WTC11 (cell line): ENCODE results near the gene XRCC4. TPM values are rescaled to one million over a fixed set of nuclear protein-coding genes. Genes with fewer than 3 reads are reported as not detected.
A peak's percentile ranks its signal among the peaks of the same experiment; 100 is the strongest.

Experiments
- ATAC-seq: fragments of 200-7000 bp; cut with Tn5 transposase; 2 replicates; pipeline ENCODE4 v1.10.0; 2021; ENCODE audit warnings: mild to moderate bottlenecking, moderate library complexity
- CTCF ChIA-PET: fragments of 300-600 bp; sonication (Branson Sonifier 250); formaldehyde crosslinking; loops from one replicate; lab custom pipeline; 2021; ENCODE audit warnings: antibody characterized with exemption; lab: Charles Lee
- POLR2A ChIA-PET: fragments of 350-600 bp; sonication (Branson Sonifier 250); formaldehyde crosslinking; loops from one replicate; lab custom pipeline; 2021; ENCODE audit warnings: antibody characterized with exemption; lab: Charles Lee
- DNase-seq: peaks from one replicate; pipeline ENCODE4 v3.0.0; 2021; ENCODE audit warnings: low spot score
- H3K27ac Mint-ChIP-seq: 2 replicates; pipeline ENCODE4 v1.8.0; 2021; ENCODE audit warnings: mixed read lengths
- H3K27me3 Mint-ChIP-seq: 2 replicates; pipeline ENCODE4 v1.8.0; 2021; ENCODE audit warnings: low read depth, mild to moderate bottlenecking, moderate library complexity, mixed read lengths
- H3K36me3 Mint-ChIP-seq: 2 replicates; pipeline ENCODE4 v1.8.0; 2021; ENCODE audit warnings: mixed read lengths
- H3K4me1 Mint-ChIP-seq: 2 replicates; pipeline ENCODE4 v1.8.0; 2022; ENCODE audit warnings: mixed read lengths
- H3K4me3 Mint-ChIP-seq: 2 replicates; pipeline ENCODE4 v1.8.0; 2021; ENCODE audit warnings: mild to moderate bottlenecking, moderate library complexity, mixed read lengths
- H3K9me3 Mint-ChIP-seq: 2 replicates; pipeline ENCODE4 v1.8.0; 2021; ENCODE audit warnings: mixed read lengths
- FOXJ3 ChIP-seq: sonication (generic); formaldehyde crosslinking; IDR thresholded peaks from 2 replicates; pipeline ENCODE4 v1.9.0; 2021; ENCODE audit warnings: missing genetic modification reagents, mild to moderate bottlenecking, borderline replicate concordance
- IRF2 ChIP-seq: sonication (generic); formaldehyde crosslinking; IDR thresholded peaks from 2 replicates; pipeline ENCODE4 v1.8.0; 2022; ENCODE audit warnings: low read depth, missing genetic modification reagents, borderline replicate concordance
- JAZF1 ChIP-seq: fragments of 250-450 bp; sonication (Bioruptor Pico); IDR thresholded peaks from 2 replicates; pipeline ENCODE4 v1.9.0; 2021; ENCODE audit warnings: moderate library complexity, mild to moderate bottlenecking, inconsistent platforms
- PRRX2 ChIP-seq: fragments of 250-450 bp; sonication (Bioruptor Pico); IDR thresholded peaks from 2 replicates; pipeline ENCODE4 v1.8.0; 2021; ENCODE audit warnings: mild to moderate bottlenecking
- SMAD3 ChIP-seq: sonication (generic); formaldehyde crosslinking; IDR thresholded peaks from 2 replicates; pipeline ENCODE4 v1.8.0; 2022; ENCODE audit warnings: missing genetic modification reagents, mild to moderate bottlenecking, borderline replicate concordance
- SP1 ChIP-seq: sonication (generic); formaldehyde crosslinking; conservative IDR thresholded peaks from 2 replicates; pipeline ENCODE4 v1.8.1; 2022; ENCODE audit warnings: missing genetic modification reagents
- TCF7 ChIP-seq: sonication (generic); formaldehyde crosslinking; IDR thresholded peaks from 2 replicates; pipeline ENCODE4 v1.8.0; 2022; ENCODE audit warnings: mild to moderate bottlenecking, low read depth, missing genetic modification reagents, moderate library complexity
- ZNF281 ChIP-seq: sonication (generic); formaldehyde crosslinking; IDR thresholded peaks from 2 replicates; pipeline ENCODE4 v1.8.0; 2023; ENCODE audit warnings: mild to moderate bottlenecking, missing genetic modification reagents
- ZNF416 ChIP-seq: fragments of 250-450 bp; sonication (Bioruptor Pico); IDR thresholded peaks from 2 replicates; pipeline ENCODE4 v1.9.0; 2021; ENCODE audit warnings: mild to moderate bottlenecking, inconsistent platforms
- ZNF423 ChIP-seq: fragments of 250-450 bp; sonication (Bioruptor Pico); IDR thresholded peaks from 2 replicates; pipeline ENCODE4 v2.1.2; 2022; ENCODE audit warnings: mild to moderate bottlenecking, moderate library complexity
- total RNA-seq: library from RNA; stranded (reverse); gene quantifications from 3 replicates; pipeline ENCODE4 v1.2.3, GENCODE V29; 2021
- TF ChIP-seq, protein P1 (sequence below): sonication (generic); formaldehyde crosslinking; IDR thresholded peaks from 2 replicates; pipeline ENCODE4 v1.8.1; 2023; ENCODE audit warnings: mild to moderate bottlenecking, missing genetic modification reagents, moderate library complexity
- TF ChIP-seq, protein P2 (sequence below): sonication (generic); formaldehyde crosslinking; IDR thresholded peaks from 2 replicates; pipeline ENCODE4 v1.8.1; 2022; ENCODE audit warnings: low read depth, missing genetic modification reagents, borderline replicate concordance
- TF ChIP-seq, protein P3 (sequence below): fragments of 250-450 bp; sonication (Bioruptor Pico); IDR thresholded peaks from 2 replicates; pipeline ENCODE4 v1.9.0; 2021; ENCODE audit warnings: moderate library complexity, mild to moderate bottlenecking, inconsistent platforms, borderline replicate concordance

The XRCC4 gene
- total RNA-seq, 1 experiment from 2014 or later, result 13.5 TPM

DNA sequence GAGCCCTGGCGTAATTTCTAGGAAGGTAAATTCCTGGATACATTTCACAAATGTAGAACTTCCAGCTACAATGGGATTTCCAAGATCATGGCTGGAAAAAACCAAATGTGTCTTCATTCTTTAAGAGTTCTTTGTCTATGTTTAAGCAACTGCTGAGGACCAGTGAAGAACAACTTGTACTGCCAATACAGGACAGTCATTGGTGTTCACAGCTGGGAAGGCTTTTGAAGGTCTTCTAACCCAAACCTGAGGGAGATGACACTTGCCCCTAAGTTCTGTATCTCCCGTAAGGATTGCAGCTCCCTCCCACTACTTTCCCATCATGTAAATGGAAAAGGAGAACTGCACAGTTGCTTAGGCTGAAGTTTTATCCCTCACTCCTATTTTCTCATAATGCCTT is 28.5 kb upstream of the XRCC4 start:
- CTCF ChIA-PET, result interaction anchor here (0.8 kb wide), 1 partner anchor 425 kb away, joined by 4 read pairs; no protein-coding TSS in a partner anchor
- no peak overlapping the region for H3K4me3 Mint-ChIP-seq
- DNase-seq (no peak), ATAC-seq (no peak)
- peaks cover under 1% of the 10 kb centered on the region; the same call in 1 of the 2 replicates for H3K4me1 Mint-ChIP-seq
- TF ChIP-seq, protein P1, sequence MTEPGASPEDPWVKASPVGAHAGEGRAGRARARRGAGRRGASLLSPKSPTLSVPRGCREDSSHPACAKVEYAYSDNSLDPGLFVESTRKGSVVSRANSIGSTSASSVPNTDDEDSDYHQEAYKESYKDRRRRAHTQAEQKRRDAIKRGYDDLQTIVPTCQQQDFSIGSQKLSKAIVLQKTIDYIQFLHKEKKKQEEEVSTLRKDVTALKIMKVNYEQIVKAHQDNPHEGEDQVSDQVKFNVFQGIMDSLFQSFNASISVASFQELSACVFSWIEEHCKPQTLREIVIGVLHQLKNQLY (CRISPR knock-in tag), result no peak
- no peak for TF ChIP-seq SP1 (CRISPR knock-in tag)
- TF ChIP-seq JAZF1, result no peak
- TF ChIP-seq ZNF281 (CRISPR knock-in tag), result no peak
- TF ChIP-seq, protein P2, sequence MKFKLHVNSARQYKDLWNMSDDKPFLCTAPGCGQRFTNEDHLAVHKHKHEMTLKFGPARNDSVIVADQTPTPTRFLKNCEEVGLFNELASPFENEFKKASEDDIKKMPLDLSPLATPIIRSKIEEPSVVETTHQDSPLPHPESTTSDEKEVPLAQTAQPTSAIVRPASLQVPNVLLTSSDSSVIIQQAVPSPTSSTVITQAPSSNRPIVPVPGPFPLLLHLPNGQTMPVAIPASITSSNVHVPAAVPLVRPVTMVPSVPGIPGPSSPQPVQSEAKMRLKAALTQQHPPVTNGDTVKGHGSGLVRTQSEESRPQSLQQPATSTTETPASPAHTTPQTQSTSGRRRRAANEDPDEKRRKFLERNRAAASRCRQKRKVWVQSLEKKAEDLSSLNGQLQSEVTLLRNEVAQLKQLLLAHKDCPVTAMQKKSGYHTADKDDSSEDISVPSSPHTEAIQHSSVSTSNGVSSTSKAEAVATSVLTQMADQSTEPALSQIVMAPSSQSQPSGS (CRISPR knock-in tag), result no peak
- no peak for TF ChIP-seq FOXJ3 (CRISPR knock-in tag)
- TF ChIP-seq ZNF416 (CRISPR knock-in tag), result no peak
- no peak for TF ChIP-seq TCF7 (CRISPR knock-in tag)
- no peak for TF ChIP-seq IRF2 (CRISPR knock-in tag)
- TF ChIP-seq, protein P3, sequence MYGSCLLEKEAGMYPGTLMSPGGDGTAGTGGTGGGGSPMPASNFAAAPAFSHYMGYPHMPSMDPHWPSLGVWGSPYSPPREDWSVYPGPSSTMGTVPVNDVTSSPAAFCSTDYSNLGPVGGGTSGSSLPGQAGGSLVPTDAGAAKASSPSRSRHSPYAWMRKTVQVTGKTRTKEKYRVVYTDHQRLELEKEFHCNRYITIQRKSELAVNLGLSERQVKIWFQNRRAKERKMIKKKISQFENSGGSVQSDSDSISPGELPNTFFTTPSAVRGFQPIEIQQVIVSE (CRISPR knock-in tag), result no peak
- POLR2A ChIA-PET, result no interaction called here
- peaks cover 2% of the 10 kb centered on the region for H3K36me3 Mint-ChIP-seq
- no peaks in the 10 kb centered on the region for H3K9me3 Mint-ChIP-seq
- H3K27ac Mint-ChIP-seq, result no peak overlapping the region
- no peaks in the 10 kb centered on the region for H3K27me3 Mint-ChIP-seq

- no peak overlapping the region for H3K27ac Mint-ChIP-seq
- H3K4me1 Mint-ChIP-seq, result no peaks in the 10 kb centered on the region
- no peaks in the 10 kb centered on the region for H3K9me3 Mint-ChIP-seq
- ChIA-PET CTCF (interaction anchor here (0.8 kb wide), 1 partner anchor 424 kb away, joined by 4 read pairs; no protein-coding TSS in a partner anchor), POLR2A (no interaction called here)
- no peak for DNase-seq
- TF ChIP-seq SMAD3 (CRISPR knock-in tag), result no peak
- no peak overlapping the region for H3K4me3 Mint-ChIP-seq
- peaks cover 8% of the 10 kb centered on the region for H3K36me3 Mint-ChIP-seq
- ATAC-seq, result no peak
- no peaks in the 10 kb centered on the region for H3K27me3 Mint-ChIP-seq
Measured at GRCh38 chr5:83049370-83049885, 27.9 kb upstream of the XRCC4 start.

DNA sequence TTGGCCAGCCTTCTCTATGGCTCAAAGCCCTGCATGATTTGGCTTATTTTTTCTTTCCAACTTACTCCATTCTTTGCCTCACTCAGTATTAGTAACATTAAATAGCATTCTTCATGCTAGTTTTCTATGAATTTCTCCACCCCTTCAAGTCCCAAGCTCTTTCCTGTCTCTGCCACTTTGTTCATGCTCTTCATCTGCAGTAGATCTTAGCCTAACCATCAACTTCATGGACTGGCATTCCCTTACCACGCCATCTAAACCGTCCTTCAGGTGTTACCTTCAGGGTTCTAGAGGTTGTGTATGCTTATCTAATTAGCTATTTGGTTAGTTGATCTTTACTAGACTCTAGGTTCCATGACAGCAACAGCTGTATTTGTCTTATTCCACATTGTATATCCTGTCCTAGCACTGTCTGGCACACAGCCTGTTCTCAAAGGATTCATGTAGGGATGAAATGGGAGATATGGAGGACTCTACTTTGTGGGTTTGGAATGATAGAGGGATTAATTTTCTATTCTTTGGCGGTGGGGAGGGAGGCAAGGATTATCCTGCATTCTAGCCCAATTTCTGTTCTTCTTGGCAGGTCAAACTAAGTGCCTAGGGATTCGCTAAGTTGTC is 26.5 kb upstream of the XRCC4 start:
- ATAC-seq (no peak), DNase-seq (no peak)
- ChIA-PET POLR2A (no interaction called here), CTCF (no interaction called here)
- Mint-ChIP-seq H3K27ac (0 out of 2 replicates have a peak overlapping the region, but pooled peaks have one; percentile 1), H3K27me3 (no peaks in the 10 kb centered on the region), H3K4me1 (peaks cover 6% of the 10 kb centered on the region; the same call in 1 of the 2 replicates), H3K9me3 (no peaks in the 10 kb centered on the region), H3K36me3 (peaks cover 16% of the 10 kb centered on the region), H3K4me3 (no peak overlapping the region)
- TF ChIP-seq PRRX2 (CRISPR knock-in tag) (no peak), ZNF423 (CRISPR knock-in tag) (no peak)
